Endothelial cell of umbilical vein (primary cell): ENCODE results near the gene PLXNA1. TPM values are rescaled to one million over a fixed set of nuclear protein-coding genes. Genes with fewer than 3 reads are reported as not detected.

Source experiments
- BruUV-seq: library from RNA; stranded (reverse); fragments of 400-500 nt; replicated peaks from 2 replicates; lab custom pipeline; 2021; lab: Mats Ljungman, UMichigan
- CTCF ChIA-PET: fragments of 300-600, 350-600 bp; sonication (Branson Sonifier 250); formaldehyde crosslinking; loops from one replicate; lab custom pipeline; 2021; ENCODE audit warnings: antibody characterized with exemption, inconsistent platforms; lab: Charles Lee
- POLR2A ChIA-PET: fragments of 300-600, 350-600 bp; sonication (Branson Sonifier 250); formaldehyde crosslinking; loops from one replicate; lab custom pipeline; 2021; ENCODE audit warnings: antibody characterized with exemption, inconsistent platforms; lab: Charles Lee
- DNase-seq: peaks from one replicate; pipeline ENCODE4 v3.0.0-alpha.2; 2011; ENCODE audit warnings: low read depth, low spot score
- FAIRE-seq: peaks from 2 replicates; lab custom pipeline; 2011; peaks lifted over from hg19 to GRCh38; lab: Jason Lieb, UNC
- H2AFZ ChIP-seq: 2 replicates; pipeline ENCODE4 v1.6.0; 2012; ENCODE audit warnings: low read depth, low read length, control low read depth, inconsistent platforms
- H3K27ac ChIP-seq: 2 replicates; pipeline ENCODE4 v1.5.1; 2011; ENCODE audit warnings: low read depth, mild to moderate bottlenecking, control low read depth, low read length, moderate library complexity; ENCODE audit not compliant: insufficient read depth
- H3K27me3 ChIP-seq, 2 experiments: 2 replicates each; pipeline versions ENCODE4 v1.6.0 to v1.6.1; 2011; ENCODE audit warnings: low read length in 2 of 2, mixed read lengths in 1 of 2; ENCODE audit not compliant: control insufficient read depth in 2 of 2, insufficient read depth in 2 of 2
- H3K36me3 ChIP-seq, 2 experiments: 2 replicates in 1 of 2; 3 replicates in 1 of 2; pipeline ENCODE4 v1.5.1; 2011; ENCODE audit warnings: low read length in 2 of 2, mild to moderate bottlenecking in 1 of 2, moderate library complexity in 1 of 2; ENCODE audit not compliant: control insufficient read depth in 2 of 2, insufficient read depth in 2 of 2; ENCODE audit errors: extremely low read depth in 1 of 2
- H3K4me1 ChIP-seq: 3 replicates; pipeline ENCODE4 v1.5.1; 2011; ENCODE audit warnings: mild to moderate bottlenecking, low read length; ENCODE audit not compliant: control insufficient read depth, insufficient read depth; ENCODE audit errors: extremely low read depth
- H3K4me2 ChIP-seq: 2 replicates; pipeline ENCODE4 v1.6.1; 2011; ENCODE audit warnings: low read length, control low read depth, mixed read lengths; ENCODE audit not compliant: insufficient read depth
- H3K4me3 ChIP-seq, 3 experiments: fragments of 200-600 bp in 1 of 3; sonication (generic), shearing (Covaris generic) in 1 of 3; replicated peaks in 1 of 3; 2 replicates each; pipeline ENCODE4 v1.5.1; 2011 to 2016; ENCODE audit warnings: control low read depth in 3 of 3, low read length in 3 of 3, mild to moderate bottlenecking in 2 of 3, inconsistent platforms in 1 of 3, low read depth in 1 of 3, moderate library complexity in 1 of 3; ENCODE audit not compliant: insufficient read depth in 1 of 3
- H3K79me2 ChIP-seq: 2 replicates; pipeline ENCODE4 v1.6.0; 2012; ENCODE audit warnings: low read length, inconsistent platforms; ENCODE audit not compliant: control insufficient read depth, insufficient read depth
- H3K9ac ChIP-seq: replicated peaks from 2 replicates; pipeline ENCODE3; 2011; ENCODE audit warnings: low read length, control low read depth; ENCODE audit not compliant: insufficient read depth; ENCODE audit errors: extremely low read depth
- H3K9me1 ChIP-seq: replicated peaks from 3 replicates; pipeline ENCODE4 v1.6.0; 2011; ENCODE audit warnings: mild to moderate bottlenecking, low read length; ENCODE audit not compliant: control insufficient read depth, insufficient read depth; ENCODE audit errors: extremely low read depth
- H3K9me3 ChIP-seq: replicated peaks from 2 replicates; pipeline ENCODE4 v1.5.1; 2012; ENCODE audit warnings: low read length, inconsistent platforms; ENCODE audit not compliant: control insufficient read depth, insufficient read depth
- H4K20me1 ChIP-seq: replicated peaks from 2 replicates; pipeline ENCODE3; 2011; ENCODE audit warnings: mild to moderate bottlenecking, low read length; ENCODE audit not compliant: control insufficient read depth, insufficient read depth; ENCODE audit errors: extremely low read depth
- EZH2 ChIP-seq: IDR thresholded peaks from 2 replicates; pipeline ENCODE4 v1.6.1; 2012; ENCODE audit warnings: borderline replicate concordance, low read depth, mild to moderate bottlenecking, moderate library complexity, low read length, inconsistent platforms; ENCODE audit not compliant: severe bottlenecking
- FOS ChIP-seq: IDR thresholded peaks from 2 replicates; pipeline ENCODE4 v1.6.1; 2011; ENCODE audit warnings: mild to moderate bottlenecking, low read length, moderate library complexity, borderline replicate concordance; ENCODE audit not compliant: insufficient read depth
- GATA2 ChIP-seq: IDR thresholded peaks from 2 replicates; pipeline ENCODE4 v1.7.0; 2011; ENCODE audit warnings: low read depth, mild to moderate bottlenecking, moderate library complexity, mixed read lengths, low read length; ENCODE audit not compliant: insufficient read length, insufficient read depth
- JUN ChIP-seq: IDR thresholded peaks from 2 replicates; pipeline ENCODE4 v1.6.1; 2011; ENCODE audit warnings: borderline replicate concordance, low read depth; ENCODE audit not compliant: insufficient read length, insufficient read depth
- MYC ChIP-seq: IDR thresholded peaks from one replicate; pipeline ENCODE4 v1.6.1; 2011; ENCODE audit warnings: mild to moderate bottlenecking, low read depth, low read length
- POLR2A ChIP-seq: IDR thresholded peaks from 2 replicates; pipeline ENCODE4 v1.6.1; 2012; ENCODE audit warnings: low read depth, mild to moderate bottlenecking, control low read depth, low read length
- POLR2AphosphoS5 ChIP-seq: IDR thresholded peaks from 2 replicates; pipeline ENCODE4 v1.6.1; 2012; ENCODE audit warnings: low read depth, mild to moderate bottlenecking, control low read depth, low read length, moderate library complexity; ENCODE audit not compliant: insufficient read depth
- dilution Hi-C: fragments of 300-500 bp; cut with MboI; formaldehyde crosslinking; loops from one replicate; pipeline ENCODE4 v1.15.0; 2019; ENCODE audit warnings: low sequenced_read_pairs; ENCODE audit not compliant: extremely low pct_ligation_motif_present
- intact Hi-C: fragments of 100-400 bp; cut with micrococcal nuclease; formaldehyde crosslinking; loops from one replicate; pipeline ENCODE4 v1.10.0; 2022
- polyA plus RNA-seq, 4 experiments: library from polyadenylated mRNA; depleted of rRNA in 3 of 4; stranded (reverse) in 3 of 4; unstranded in 1 of 4; fragments of >200 nt; gene quantifications; 2 replicates each; pipeline versions ENCODE4 v1.2.1 to v1.2.3, GENCODE V29; 2011 to 2012; ENCODE audit warnings: missing spikeins in 1 of 4
- total RNA-seq: library from RNA; stranded (reverse); gene quantifications from 2 replicates; pipeline ENCODE4 v1.2.3, GENCODE V29; 2021
- TF ChIP-seq, protein P1 (sequence below), 2 donors: IDR thresholded peaks; 1 replicate in 1 of 2; 2 replicates in 1 of 2; pipeline ENCODE4 v1.5.1; 2011; ENCODE audit warnings: low read length in 2 of 2, mild to moderate bottlenecking in 2 of 2, moderate library complexity in 2 of 2, control low read depth in 1 of 2, inconsistent platforms in 1 of 2, low read depth in 1 of 2; ENCODE audit not compliant: insufficient read depth in 1 of 2; ENCODE audit errors: extremely low read depth in 1 of 2
- TF ChIP-seq, protein P2 (sequence below): IDR thresholded peaks from 2 replicates; pipeline ENCODE4 v1.6.1; 2011; ENCODE audit not compliant: insufficient read depth, insufficient read length

The PLXNA1 gene
- total and polyA plus RNA-seq, 2 donors (not counting 3 experiments of a cell fraction or from before 2014, with no cell fraction given), result 14.1 to 18.4 TPM

DNA sequence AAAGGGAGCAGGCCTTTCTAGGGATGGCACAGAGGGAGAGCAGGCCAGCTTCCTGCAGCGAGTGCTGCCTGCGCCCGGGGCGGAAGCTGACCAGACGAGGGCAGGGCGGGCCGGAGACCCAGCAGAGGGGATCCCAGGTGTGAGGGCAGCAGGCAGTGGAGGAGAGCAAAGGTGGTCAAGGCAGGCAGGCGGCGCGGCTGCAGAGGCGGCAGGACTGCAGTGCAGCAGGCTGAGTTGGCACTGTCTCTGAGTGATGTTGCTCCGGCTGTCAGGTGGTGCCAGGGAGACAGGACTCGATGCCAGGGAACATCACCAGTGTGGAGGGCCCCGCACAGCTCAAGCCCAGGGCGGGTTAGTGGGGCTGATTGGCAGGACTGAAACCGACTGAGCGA lies 22.3 kb upstream of the PLXNA1 start:
- Histone ChIP-seq H3K27ac (no peak overlapping the region), H4K20me1 (no peaks in the 10 kb centered on the region), H3K36me3 (no peaks in the 10 kb centered on the region), H3K9me3 (no peaks in the 10 kb centered on the region), H3K27me3 (peaks cover 0 to 1% of the 10 kb centered on the region in 2 experiments), H3K4me3 (no peak overlapping the region), H3K9ac (no peak overlapping the region), H3K9me1 (no peaks in the 10 kb centered on the region), H3K79me2 (no peaks in the 10 kb centered on the region), H3K4me1 (peaks cover 4% of the 10 kb centered on the region), H2AFZ (no peak overlapping the region), H3K4me2 (no peak overlapping the region)
- intact Hi-C loops, result loop anchor here (1.0 kb wide), 2 partner anchors 34 to 208 kb away; no protein-coding TSS in a partner anchor
- ChIA-PET CTCF (interaction anchor here (0.8 to 2.8 kb wide), 12 partner anchors 10 to 209 kb away, joined by 3 to 19 read pairs (median 4); no protein-coding TSS in a partner anchor), POLR2A (no interaction called here)
- dilution Hi-C loops, result no loop called here
- DNase-seq, result no peak
- no TSS peak for BruUV-seq
- no peak for FAIRE-seq
- TF ChIP-seq FOS (no peak), MYC (no peak)
- TF ChIP-seq, protein P1, sequence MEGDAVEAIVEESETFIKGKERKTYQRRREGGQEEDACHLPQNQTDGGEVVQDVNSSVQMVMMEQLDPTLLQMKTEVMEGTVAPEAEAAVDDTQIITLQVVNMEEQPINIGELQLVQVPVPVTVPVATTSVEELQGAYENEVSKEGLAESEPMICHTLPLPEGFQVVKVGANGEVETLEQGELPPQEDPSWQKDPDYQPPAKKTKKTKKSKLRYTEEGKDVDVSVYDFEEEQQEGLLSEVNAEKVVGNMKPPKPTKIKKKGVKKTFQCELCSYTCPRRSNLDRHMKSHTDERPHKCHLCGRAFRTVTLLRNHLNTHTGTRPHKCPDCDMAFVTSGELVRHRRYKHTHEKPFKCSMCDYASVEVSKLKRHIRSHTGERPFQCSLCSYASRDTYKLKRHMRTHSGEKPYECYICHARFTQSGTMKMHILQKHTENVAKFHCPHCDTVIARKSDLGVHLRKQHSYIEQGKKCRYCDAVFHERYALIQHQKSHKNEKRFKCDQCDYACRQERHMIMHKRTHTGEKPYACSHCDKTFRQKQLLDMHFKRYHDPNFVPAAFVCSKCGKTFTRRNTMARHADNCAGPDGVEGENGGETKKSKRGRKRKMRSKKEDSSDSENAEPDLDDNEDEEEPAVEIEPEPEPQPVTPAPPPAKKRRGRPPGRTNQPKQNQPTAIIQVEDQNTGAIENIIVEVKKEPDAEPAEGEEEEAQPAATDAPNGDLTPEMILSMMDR (IDR thresholded peaks at IDR 0.05; ENCODE audit: extremely low read depth in 1 of 2, insufficient read depth in 1 of 2, low read depth in 1 of 2, low read length in 2 of 2), result no peak

DNA sequence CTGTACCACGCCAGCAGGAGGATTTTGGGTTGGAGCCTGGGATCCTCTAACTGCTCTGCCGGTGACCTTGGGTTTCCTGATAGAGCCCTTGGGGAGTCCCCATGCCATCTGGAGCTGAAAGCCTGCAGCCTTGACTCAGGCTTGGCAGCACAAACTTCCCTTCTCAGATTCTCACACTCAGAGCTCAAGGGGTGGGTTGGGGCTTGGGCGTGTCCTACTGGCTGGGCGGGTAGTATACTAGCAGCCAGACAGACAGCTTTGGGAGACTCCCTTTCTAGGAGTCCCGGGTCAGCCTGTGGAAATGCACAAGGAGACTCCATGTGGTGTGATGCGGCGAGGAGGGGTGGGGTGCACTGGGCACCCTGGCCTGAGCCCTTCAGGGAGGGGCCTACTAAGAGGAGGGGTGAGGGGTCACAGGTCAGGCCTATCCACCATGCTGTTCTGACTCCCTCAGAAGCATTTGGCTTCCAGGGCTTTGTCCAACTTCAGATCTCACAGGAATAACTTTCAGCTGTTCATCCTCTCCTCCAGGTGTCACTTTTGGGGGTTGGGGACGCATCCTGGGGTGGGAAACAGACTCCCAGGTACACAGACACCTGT lies 21.6 kb upstream of the PLXNA1 start:
- peaks cover 4% of the 10 kb centered on the region for H3K4me1 ChIP-seq
- H3K27me3 ChIP-seq, result peaks cover 0 to 1% of the 10 kb centered on the region in 2 experiments
- intact Hi-C loops (no loop called here), dilution Hi-C loops (no loop called here)
- no peaks in the 10 kb centered on the region for H3K79me2 ChIP-seq
- no peaks in the 10 kb centered on the region for H3K36me3 ChIP-seq
- no peaks in the 10 kb centered on the region for H3K9me1 ChIP-seq
- FAIRE-seq (no peak), DNase-seq (no peak)
- H3K4me3 ChIP-seq, result no peak overlapping the region
- BruUV-seq, result no TSS peak
- H3K9me3 ChIP-seq, result no peaks in the 10 kb centered on the region
- H4K20me1 ChIP-seq, result no peaks in the 10 kb centered on the region
- ChIA-PET POLR2A (no interaction called here), CTCF (interaction anchor here (1.7 to 2.8 kb wide), 3 partner anchors 10 to 210 kb away, joined by 5 to 19 read pairs (median 9); no protein-coding TSS in a partner anchor)
- no peak for TF ChIP-seq EZH2
- no peak for TF ChIP-seq MYC
- TF ChIP-seq, protein P2, sequence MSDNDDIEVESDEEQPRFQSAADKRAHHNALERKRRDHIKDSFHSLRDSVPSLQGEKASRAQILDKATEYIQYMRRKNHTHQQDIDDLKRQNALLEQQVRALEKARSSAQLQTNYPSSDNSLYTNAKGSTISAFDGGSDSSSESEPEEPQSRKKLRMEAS, result no peak
- TF ChIP-seq, protein P1 (IDR thresholded peaks at IDR 0.05; ENCODE audit: extremely low read depth in 1 of 2, insufficient read depth in 1 of 2, low read depth in 1 of 2, low read length in 2 of 2), result no peak
- no peak for TF ChIP-seq FOS
- TF ChIP-seq POLR2AphosphoS5, result no peak
- TF ChIP-seq JUN, result no peak
- TF ChIP-seq GATA2, result no peak
- TF ChIP-seq POLR2A, result no peak
- no peak overlapping the region for H3K4me2 ChIP-seq
- H2AFZ ChIP-seq, result no peak overlapping the region
- H3K27ac ChIP-seq, result no peak overlapping the region
- H3K9ac ChIP-seq, result no peak overlapping the region
